Kidney epithelial cell (primary cell): ENCODE data around the gene HYAL3. TPM values are rescaled to one million over a fixed set of nuclear protein-coding genes. Genes with fewer than 3 reads are reported as not detected.
A peak's percentile ranks its signal among the peaks of the same experiment; 100 is the strongest.
"Not testable (repeated sequence)": the region's sequence is repeated elsewhere in the genome, so short reads cannot be mapped to it uniquely, and the experiment has no call there.

ENCODE experiments used
- DNase-seq: peaks from one replicate; pipeline ENCODE4 v3.0.0-alpha.2; 2010; ENCODE audit warnings: low read depth
- H3K27me3 ChIP-seq: 2 replicates; pipeline ENCODE4 v1.6.0; 2011; ENCODE audit warnings: low read length; ENCODE audit not compliant: control insufficient read depth, insufficient read depth
- H3K36me3 ChIP-seq: 2 replicates; pipeline ENCODE4 v1.5.1; 2011; ENCODE audit warnings: low read length; ENCODE audit not compliant: control insufficient read depth, insufficient read depth
- H3K4me3 ChIP-seq: 2 replicates; pipeline ENCODE4 v1.5.1; 2011; ENCODE audit warnings: low read depth, mild to moderate bottlenecking, control low read depth, low read length
- total RNA-seq: library from RNA; depleted of rRNA; stranded (reverse); fragments of >200 nt; gene quantifications from 2 replicates; pipeline ENCODE4 v1.2.3, GENCODE V29; 2015
- TF ChIP-seq, protein P1 (sequence below): IDR thresholded peaks from 2 replicates; pipeline ENCODE4 v1.5.1; 2011; ENCODE audit warnings: mild to moderate bottlenecking, moderate library complexity, low read length, control low read depth, inconsistent platforms; ENCODE audit not compliant: insufficient read depth, poor library complexity, severe bottlenecking

Gene HYAL3
- total RNA-seq, 1 donor from 2014 or later = 7.6 TPM

DNA sequence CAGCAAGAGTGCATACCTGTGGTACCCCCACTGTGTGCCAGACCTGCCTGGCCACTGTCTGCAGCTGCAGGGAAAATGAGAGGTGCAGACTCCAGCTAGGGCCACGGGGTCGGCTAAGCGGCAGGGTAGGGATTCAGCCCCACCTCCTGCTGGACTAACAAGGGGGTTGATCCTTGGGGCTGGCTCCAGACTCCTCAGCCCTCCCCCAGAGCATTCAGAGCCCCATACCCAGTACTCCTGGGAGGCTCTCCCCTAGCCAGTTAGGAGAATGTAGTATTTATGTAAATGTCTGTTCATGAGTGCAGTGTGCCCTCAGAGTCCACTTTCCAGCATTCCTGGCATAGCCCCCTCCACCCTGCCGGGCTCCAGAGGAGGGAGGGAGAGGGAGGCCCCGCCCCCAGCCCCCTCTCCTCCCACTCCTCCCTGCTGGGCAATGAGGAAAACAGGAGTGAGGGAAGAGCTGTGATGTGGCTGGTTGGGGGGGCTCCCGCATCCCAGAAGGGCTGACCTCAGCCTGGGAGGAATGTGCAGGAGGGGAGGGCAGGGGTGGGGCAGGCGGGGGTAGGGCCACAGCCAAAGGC lies 34.7 kb downstream of the HYAL3 start:
- DNase-seq = peak; percentile 82
- TF ChIP-seq, protein P1, sequence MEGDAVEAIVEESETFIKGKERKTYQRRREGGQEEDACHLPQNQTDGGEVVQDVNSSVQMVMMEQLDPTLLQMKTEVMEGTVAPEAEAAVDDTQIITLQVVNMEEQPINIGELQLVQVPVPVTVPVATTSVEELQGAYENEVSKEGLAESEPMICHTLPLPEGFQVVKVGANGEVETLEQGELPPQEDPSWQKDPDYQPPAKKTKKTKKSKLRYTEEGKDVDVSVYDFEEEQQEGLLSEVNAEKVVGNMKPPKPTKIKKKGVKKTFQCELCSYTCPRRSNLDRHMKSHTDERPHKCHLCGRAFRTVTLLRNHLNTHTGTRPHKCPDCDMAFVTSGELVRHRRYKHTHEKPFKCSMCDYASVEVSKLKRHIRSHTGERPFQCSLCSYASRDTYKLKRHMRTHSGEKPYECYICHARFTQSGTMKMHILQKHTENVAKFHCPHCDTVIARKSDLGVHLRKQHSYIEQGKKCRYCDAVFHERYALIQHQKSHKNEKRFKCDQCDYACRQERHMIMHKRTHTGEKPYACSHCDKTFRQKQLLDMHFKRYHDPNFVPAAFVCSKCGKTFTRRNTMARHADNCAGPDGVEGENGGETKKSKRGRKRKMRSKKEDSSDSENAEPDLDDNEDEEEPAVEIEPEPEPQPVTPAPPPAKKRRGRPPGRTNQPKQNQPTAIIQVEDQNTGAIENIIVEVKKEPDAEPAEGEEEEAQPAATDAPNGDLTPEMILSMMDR = no peak
- Histone ChIP-seq H3K36me3 (no peaks in the 10 kb centered on the region), H3K4me3 (no peak overlapping the region), H3K27me3 (no peaks in the 10 kb centered on the region)

DNA sequence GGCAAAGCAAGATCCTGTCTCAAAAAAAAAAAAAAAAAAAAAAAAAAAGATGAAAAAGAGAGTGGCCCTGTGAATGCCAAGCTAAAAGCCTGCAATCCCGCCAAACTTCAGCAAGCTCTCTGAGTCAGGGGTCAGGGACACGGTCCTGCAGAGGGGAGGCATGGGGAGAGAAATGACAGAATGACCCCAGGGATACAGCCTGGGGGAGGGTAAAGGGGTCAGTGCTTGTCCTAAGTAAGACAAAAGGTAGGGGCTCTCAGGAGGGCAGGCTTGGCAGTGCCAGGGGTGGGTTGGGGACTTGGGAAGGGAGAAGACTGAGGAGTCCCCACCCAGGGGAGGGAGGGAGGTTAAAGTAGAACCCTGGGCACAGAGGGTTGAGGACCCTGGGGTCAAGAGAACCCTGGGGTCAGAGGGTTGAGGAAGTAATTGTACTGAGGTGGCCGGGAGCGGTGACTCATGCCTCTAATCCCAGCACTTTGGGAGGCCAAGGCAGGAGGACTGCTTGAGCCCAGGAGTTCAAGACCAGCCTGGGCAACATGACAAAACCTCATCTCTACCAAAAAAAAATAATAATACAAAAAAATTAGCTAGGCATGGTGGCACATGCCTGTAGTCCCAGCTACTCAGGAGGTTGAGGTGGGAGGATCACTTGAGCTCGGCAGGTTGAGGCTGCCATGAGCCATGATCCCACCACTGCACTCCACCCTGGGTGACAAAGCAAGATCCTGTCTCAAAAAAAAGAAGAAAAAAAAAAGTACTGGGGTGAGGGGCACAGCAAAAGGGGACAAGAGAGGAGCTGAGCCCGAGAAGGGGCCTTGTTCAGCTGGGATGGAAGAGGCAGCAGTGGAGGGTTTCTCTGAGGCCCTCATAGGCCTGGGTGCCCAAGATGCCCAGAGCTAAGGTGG lies 35.5 kb downstream of the HYAL3 start:
- DNase-seq = no peak
- Histone ChIP-seq H3K27me3 (no peaks in the 10 kb centered on the region), H3K4me3 (no peak overlapping the region), H3K36me3 (no peaks in the 10 kb centered on the region)
- TF ChIP-seq, protein P1 = no peak

DNA sequence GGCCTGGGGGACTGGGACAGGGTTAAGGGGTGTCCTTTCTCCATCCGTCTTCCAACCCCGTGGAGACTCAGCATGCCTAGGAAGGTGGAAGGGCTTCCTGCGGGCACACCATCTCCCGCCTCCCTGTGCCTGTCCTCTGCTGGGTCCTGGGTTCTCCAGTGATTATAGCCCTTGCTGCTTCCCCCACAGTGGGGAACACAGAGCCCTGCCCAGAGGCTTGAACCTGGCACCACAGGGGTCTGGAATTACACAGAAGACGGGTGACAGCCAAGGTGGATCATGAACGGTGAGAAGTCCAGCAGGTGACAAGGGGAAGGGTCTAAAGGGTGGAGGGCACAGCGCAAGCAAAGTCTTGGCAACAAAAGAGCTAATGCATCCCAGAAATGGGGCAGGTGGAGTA lies 36.4 kb downstream of the HYAL3 start:
- TF ChIP-seq, protein P1 = no peak

DNA sequence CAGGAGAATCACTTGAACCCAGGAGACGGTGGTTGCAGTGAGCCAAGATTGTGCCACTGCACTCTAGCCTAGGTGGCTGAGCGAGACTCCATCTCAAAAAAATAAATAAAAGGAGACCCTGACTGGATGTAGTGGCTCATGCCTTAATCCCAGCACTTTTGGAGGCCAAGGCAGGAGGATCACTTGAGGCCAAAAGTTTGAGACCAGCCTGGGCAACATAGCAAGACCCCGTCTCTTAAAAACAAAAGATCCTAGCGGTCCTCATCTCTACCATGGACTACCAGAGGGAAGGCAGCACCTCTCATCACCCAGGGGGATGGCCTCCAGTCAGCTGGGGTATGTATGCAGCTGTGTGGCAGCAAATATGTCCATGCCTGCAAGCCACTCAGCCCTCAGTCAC lies 37.0 kb downstream of the HYAL3 start:
- not testable (repeated sequence) for DNase-seq, H3K27me3 ChIP-seq, H3K36me3 ChIP-seq, H3K4me3 ChIP-seq

More for the DNA sequence above, 36.4 kb downstream of the HYAL3 start:
- no peak overlapping the region for H3K4me3 ChIP-seq
- no peaks in the 10 kb centered on the region for H3K27me3 ChIP-seq
- H3K36me3 ChIP-seq = peaks cover 2% of the 10 kb centered on the region
- no peak for DNase-seq

DNA sequence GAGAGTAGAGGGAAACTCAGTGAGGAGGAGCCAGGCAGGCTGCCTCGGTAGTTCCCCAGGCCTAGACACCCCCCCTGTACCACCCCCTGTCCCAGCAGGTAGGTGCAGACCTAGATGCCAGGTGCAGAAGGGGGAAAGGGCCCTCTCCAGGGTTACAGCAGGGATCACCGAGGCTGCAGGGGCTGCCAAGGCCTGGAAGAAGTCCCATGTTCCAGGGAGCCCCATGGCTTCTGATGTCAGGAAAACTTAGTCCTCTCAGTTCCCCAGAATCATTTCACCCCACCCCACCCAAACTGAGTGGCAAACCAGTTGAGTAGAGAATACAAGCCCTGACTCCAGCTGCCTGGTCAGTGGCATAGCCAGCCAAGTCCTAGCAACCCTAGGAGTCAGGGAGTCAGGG lies 37.7 kb downstream of the HYAL3 start:
- TF ChIP-seq, protein P1 = no peak
- Histone ChIP-seq H3K36me3 (peaks cover 8% of the 10 kb centered on the region), H3K27me3 (no peaks in the 10 kb centered on the region), H3K4me3 (no peak overlapping the region)
- no peak for DNase-seq

DNA sequence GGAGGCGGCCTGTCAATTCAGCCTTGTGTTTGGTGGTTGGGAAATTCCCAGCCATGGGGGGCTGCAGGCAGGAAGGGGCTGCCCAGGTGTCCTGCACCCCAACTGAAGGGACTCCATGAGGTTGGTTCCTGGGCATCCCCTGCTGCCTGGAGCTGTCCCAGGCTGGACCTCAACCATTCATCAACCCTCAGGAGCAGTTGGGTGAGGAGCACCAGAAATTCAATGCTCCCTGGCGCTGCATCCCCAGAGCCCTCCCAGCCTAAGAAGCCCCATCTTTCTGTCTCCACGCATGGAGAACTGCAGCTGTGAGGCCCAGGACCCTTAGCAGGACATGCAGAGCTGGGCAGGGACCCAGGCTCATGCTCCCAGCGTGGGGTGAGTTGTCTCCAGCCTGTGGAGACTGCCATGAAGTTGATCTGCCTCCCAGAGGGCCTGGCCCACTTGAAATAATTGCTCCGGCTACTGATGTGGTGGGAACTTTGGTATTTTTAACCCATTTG lies 38.2 kb downstream of the HYAL3 start:
- Histone ChIP-seq H3K27me3 (no peaks in the 10 kb centered on the region), H3K4me3 (no peak overlapping the region), H3K36me3 (peaks cover 10% of the 10 kb centered on the region)
- no peak for DNase-seq
- TF ChIP-seq, protein P1 = no peak
